Measurements from ENCODE around the gene RAPGEF5. TPM values are rescaled to one million over a fixed set of nuclear protein-coding genes. Genes with fewer than 3 reads are reported as not detected.
A peak's percentile ranks its signal among the peaks of the same experiment; 100 is the strongest.
"Not testable (repeated sequence)": the region's sequence is repeated elsewhere in the genome, so short reads cannot be mapped to it uniquely, and the experiment has no call there.

Gene RAPGEF5
- polyA plus RNA-seq, 2 donors, result 6.6 to 6.7 TPM

DNA sequence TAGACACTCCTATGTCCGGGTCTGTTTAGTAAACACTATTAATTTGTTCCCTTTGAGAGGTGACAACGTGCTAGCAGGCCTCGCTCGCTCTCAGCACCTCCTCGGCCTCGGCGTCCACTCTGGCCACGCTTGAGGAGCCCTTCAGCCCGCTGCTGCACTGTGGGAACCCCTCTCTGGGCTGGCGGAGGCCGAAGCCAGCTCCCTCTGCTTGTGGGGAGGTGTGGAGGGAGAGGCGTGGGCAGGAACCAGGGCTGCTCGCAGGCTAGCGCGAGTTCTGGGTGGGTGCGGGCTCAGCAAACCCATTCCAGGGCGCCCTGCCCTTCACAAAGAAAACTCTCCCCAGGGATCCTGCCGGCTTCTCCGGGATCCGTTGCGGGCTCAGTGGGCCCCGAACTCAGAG lies 266.8 kb downstream of the RAPGEF5 start:
- H3K4me3 ChIP-seq (ENCODE audit: low read depth in 1 of 2, low read length in 2 of 2), result no peak overlapping the region
- WGBS, 2 donors, result 92% methylated on average over 22 of the region's 22 CpGs
- peaks cover 0 to 2% of the 10 kb centered on the region in 2 donors for H3K9me3 ChIP-seq (ENCODE audit: control insufficient read depth in 2 of 2, insufficient read depth in 1 of 2, low read depth in 1 of 2, low read length in 1 of 2)
- H3K27me3 ChIP-seq (ENCODE audit: control insufficient read depth in 1 of 2, insufficient read depth in 2 of 2, low read length in 2 of 2), result no peaks in the 10 kb centered on the region
- H3K4me1 ChIP-seq (ENCODE audit: control insufficient read depth in 2 of 2, insufficient read depth in 2 of 2, low read length in 1 of 2), result no peaks in the 10 kb centered on the region
- H3K27ac ChIP-seq (ENCODE audit: low read depth in 2 of 2, low read length in 1 of 2), result no peak overlapping the region
- no peaks in the 10 kb centered on the region for H3K36me3 ChIP-seq (ENCODE audit: control insufficient read depth in 2 of 2, insufficient read depth in 2 of 2, low read length in 1 of 2)

DNA sequence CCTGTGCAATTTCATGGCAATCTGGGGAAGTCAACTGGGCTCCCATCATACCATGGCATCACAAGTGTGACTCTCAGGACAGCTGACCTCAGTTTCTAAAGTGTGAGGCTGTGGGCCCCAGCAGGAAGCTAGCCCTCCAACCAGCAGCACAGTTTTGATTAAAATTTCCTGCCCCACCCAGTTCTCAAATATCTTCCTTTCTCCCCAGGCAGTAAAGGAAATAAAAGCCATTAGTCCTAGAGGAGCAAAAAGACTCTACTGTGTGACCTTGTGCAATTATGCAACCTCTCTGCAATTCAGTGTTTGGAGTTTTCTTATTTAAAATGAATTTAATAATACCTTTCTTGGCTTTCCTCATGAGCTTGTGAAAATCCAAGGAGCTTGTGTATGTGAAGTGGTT lies 268.1 kb downstream of the RAPGEF5 start:
- H3K4me3 ChIP-seq (ENCODE audit: low read depth in 1 of 2, low read length in 2 of 2), result no peak overlapping the region
- H3K9me3 ChIP-seq (ENCODE audit: control insufficient read depth in 2 of 2, insufficient read depth in 1 of 2, low read depth in 1 of 2, low read length in 1 of 2), result peaks cover 0 to 2% of the 10 kb centered on the region in 2 donors
- H3K36me3 ChIP-seq (ENCODE audit: control insufficient read depth in 2 of 2, insufficient read depth in 2 of 2, low read length in 1 of 2), result no peaks in the 10 kb centered on the region

DNA sequence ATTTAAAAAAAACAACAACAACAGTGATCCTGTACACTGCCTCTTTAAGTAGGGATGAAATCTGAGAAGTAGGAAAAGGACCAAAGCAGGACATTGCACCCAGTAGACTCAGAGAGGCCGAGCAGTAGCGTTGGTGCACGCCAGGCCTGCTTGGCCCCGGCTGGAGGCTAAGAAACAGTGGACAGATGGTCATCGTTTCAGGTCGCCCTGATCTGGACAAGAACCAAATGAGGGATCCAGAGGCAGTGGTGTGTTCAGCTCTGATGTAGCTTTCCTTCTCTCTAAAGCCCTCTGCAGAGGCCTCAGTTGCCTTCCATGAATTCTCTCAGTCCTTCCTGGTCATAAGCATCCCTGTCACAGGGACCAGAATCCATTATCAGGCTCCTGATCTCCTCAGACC lies 269.1 kb downstream of the RAPGEF5 start:
- WGBS, 2 donors, result 78 to 83% methylated on average over 6 of the region's 6 CpGs
- Histone ChIP-seq H3K27ac (ENCODE audit: low read depth in 2 of 2, low read length in 1 of 2) (no peak overlapping the region), H3K27me3 (ENCODE audit: control insufficient read depth in 1 of 2, insufficient read depth in 2 of 2, low read length in 2 of 2) (no peaks in the 10 kb centered on the region), H3K4me1 (ENCODE audit: control insufficient read depth in 2 of 2, insufficient read depth in 2 of 2, low read length in 1 of 2) (no peaks in the 10 kb centered on the region), H3K36me3 (ENCODE audit: control insufficient read depth in 2 of 2, insufficient read depth in 2 of 2, low read length in 1 of 2) (no peaks in the 10 kb centered on the region), H3K9me3 (ENCODE audit: control insufficient read depth in 2 of 2, insufficient read depth in 1 of 2, low read depth in 1 of 2, low read length in 1 of 2) (peaks cover 0 to 2% of the 10 kb centered on the region in 2 donors), H3K4me3 (ENCODE audit: low read depth in 1 of 2, low read length in 2 of 2) (no peak overlapping the region)

More for the DNA sequence above, 268.1 kb downstream of the RAPGEF5 start:
- Histone ChIP-seq H3K27ac (ENCODE audit: low read depth in 2 of 2, low read length in 1 of 2) (no peak overlapping the region), H3K4me1 (ENCODE audit: control insufficient read depth in 2 of 2, insufficient read depth in 2 of 2, low read length in 1 of 2) (no peaks in the 10 kb centered on the region), H3K27me3 (ENCODE audit: control insufficient read depth in 1 of 2, insufficient read depth in 2 of 2, low read length in 2 of 2) (no peaks in the 10 kb centered on the region)

DNA sequence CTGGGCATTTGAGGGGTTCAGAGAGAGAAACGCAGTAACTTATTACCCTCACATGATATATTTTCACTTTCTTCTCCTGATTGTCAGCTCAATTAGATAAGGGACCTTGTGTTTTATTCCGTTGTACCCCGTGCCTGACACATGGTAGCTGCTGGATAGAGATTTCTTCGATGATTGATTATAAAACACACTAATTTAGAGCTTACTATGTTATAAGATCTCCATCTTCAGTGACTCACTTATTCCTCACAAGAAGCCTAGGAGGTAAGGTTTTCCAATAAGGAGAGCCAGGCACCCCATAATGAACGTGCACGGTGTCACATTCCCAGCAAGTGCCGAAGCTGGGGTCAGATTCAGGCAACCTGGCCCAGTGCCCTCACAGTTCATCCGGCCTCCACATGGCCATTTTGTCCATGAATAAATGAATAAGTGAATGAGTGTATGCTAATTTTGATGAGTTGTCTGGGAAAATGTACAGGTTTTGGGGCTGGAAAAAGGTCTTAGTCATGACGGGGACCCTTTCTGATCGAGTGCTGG lies 273.2 kb downstream of the RAPGEF5 start:
- H3K27me3 ChIP-seq (ENCODE audit: control insufficient read depth in 1 of 2, insufficient read depth in 2 of 2, low read length in 2 of 2), result peaks cover 0 to 3% of the 10 kb centered on the region in 2 donors
- H3K27ac ChIP-seq (ENCODE audit: low read depth in 2 of 2, low read length in 1 of 2), result peak overlapping the region; percentile 64 to 85
- WGBS, 2 donors, result 25 to 32% methylated on average over 10 of the region's 10 CpGs
- no peaks in the 10 kb centered on the region for H3K36me3 ChIP-seq (ENCODE audit: control insufficient read depth in 2 of 2, insufficient read depth in 2 of 2, low read length in 1 of 2)
- H3K9me3 ChIP-seq (ENCODE audit: control insufficient read depth in 2 of 2, insufficient read depth in 1 of 2, low read depth in 1 of 2, low read length in 1 of 2), result no peaks in the 10 kb centered on the region
- peak overlapping the region; percentile 45 to 59 for H3K4me3 ChIP-seq (ENCODE audit: low read depth in 1 of 2, low read length in 2 of 2)
- no peaks in the 10 kb centered on the region for H3K4me1 ChIP-seq (ENCODE audit: control insufficient read depth in 2 of 2, insufficient read depth in 2 of 2, low read length in 1 of 2)

DNA sequence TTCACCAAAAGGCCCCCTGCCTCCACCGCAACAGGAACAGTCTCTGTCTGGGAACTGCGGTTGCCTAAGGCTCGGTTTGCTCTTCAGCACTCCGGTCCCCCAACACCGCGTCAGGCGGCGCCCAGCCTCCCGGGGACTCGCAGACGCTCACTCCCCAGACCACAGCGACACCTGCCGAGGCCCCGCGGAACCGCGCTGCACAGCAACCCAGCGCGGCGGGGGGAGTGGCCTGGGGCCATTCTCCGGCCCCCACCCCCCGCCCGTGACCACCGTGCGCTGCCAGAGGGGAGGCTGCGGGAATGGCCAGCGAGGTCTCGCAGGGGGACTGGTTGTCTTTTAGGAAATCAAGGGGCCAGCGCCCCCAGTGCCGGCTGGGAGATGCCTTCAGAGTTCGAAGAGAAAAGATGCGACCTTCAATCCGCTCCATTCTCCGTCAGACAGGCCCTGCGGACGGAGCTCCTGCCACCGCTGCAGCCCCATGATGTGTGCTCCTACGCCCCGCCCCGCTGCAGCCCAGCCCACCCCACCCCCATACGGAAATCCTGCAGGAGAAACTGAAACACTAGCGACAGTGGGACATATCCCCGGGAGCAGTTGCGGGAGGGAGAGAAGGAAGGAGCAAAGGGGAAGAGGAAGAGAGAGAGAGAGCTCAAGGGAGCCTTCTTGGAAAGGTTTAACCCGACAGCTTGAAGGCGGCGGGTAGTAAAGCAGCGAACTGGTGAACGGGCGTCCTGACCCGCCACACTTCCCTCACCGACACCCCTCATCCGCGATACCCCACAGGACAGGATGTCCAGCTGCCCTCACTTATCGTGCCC lies 273.9 kb downstream of the RAPGEF5 start:
- Histone ChIP-seq H3K4me1 (ENCODE audit: control insufficient read depth in 2 of 2, insufficient read depth in 2 of 2, low read length in 1 of 2) (no peaks in the 10 kb centered on the region), H3K4me3 (ENCODE audit: low read depth in 1 of 2, low read length in 2 of 2) (peak overlapping the region; percentile 45 to 59), H3K9me3 (ENCODE audit: control insufficient read depth in 2 of 2, insufficient read depth in 1 of 2, low read depth in 1 of 2, low read length in 1 of 2) (no peaks in the 10 kb centered on the region), H3K27ac (ENCODE audit: low read depth in 2 of 2, low read length in 1 of 2) (peak overlapping the region; percentile 64 to 85), H3K27me3 (ENCODE audit: control insufficient read depth in 1 of 2, insufficient read depth in 2 of 2, low read length in 2 of 2) (peaks cover 0 to 3% of the 10 kb centered on the region in 2 donors), H3K36me3 (ENCODE audit: control insufficient read depth in 2 of 2, insufficient read depth in 2 of 2, low read length in 1 of 2) (no peaks in the 10 kb centered on the region)
- WGBS, 2 donors, result 1% methylated on average over 55 of the region's 55 CpGs

DNA sequence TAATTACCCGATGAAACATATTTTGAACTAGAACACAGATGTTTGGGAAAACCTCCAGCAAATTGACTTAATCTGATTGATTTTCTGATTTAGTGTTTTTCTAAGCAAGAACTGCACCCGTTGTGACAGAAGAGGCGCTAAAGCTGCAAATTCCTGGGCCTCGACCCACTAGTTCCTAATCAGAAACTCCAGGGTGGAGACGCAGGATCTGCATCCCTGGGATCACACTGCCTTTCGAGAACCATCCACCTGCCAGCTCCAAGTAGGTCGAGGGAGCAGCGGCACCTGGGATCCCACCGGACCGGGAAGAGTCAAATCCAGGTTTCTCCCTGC lies 274.4 kb downstream of the RAPGEF5 start:
- no peak overlapping the region for H3K27ac ChIP-seq (ENCODE audit: low read depth in 2 of 2, low read length in 1 of 2)
- no peaks in the 10 kb centered on the region for H3K9me3 ChIP-seq (ENCODE audit: control insufficient read depth in 2 of 2, insufficient read depth in 1 of 2, low read depth in 1 of 2, low read length in 1 of 2)
- H3K4me1 ChIP-seq (ENCODE audit: control insufficient read depth in 2 of 2, insufficient read depth in 2 of 2, low read length in 1 of 2), result no peaks in the 10 kb centered on the region
- peaks cover 0 to 3% of the 10 kb centered on the region in 2 donors for H3K27me3 ChIP-seq (ENCODE audit: control insufficient read depth in 1 of 2, insufficient read depth in 2 of 2, low read length in 2 of 2)
- H3K36me3 ChIP-seq (ENCODE audit: control insufficient read depth in 2 of 2, insufficient read depth in 2 of 2, low read length in 1 of 2), result no peaks in the 10 kb centered on the region
- H3K4me3 ChIP-seq (ENCODE audit: low read depth in 1 of 2, low read length in 2 of 2), result peak overlapping the region; percentile 45 to 59
- WGBS, 2 donors, result 5 to 6% methylated on average over 10 of the region's 10 CpGs

DNA sequence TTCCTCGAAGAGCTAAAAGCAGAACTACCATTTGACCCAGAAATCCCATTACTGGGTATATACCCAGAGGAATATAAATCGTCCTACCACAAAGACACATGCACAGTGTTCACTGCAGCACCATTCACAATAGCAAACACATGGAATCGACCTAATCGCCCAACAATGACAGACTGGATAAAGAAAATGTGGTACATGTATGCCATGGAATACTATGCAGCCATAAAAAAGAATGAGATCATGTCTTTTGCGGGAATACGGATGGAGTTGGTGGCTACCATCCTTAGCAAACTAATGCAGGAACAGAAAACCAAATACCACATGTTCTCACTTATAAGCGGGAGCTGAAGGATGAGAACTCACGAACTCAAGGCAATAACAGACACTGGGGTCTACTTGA lies 276.7 kb downstream of the RAPGEF5 start:
- WGBS, 2 donors, result 88 to 90% methylated on average over 8 of the region's 8 CpGs
- H3K36me3 ChIP-seq (ENCODE audit: control insufficient read depth in 2 of 2, insufficient read depth in 2 of 2, low read length in 1 of 2); H3K9me3 ChIP-seq (ENCODE audit: control insufficient read depth in 2 of 2, insufficient read depth in 1 of 2, low read depth in 1 of 2, low read length in 1 of 2): not testable (repeated sequence)

DNA sequence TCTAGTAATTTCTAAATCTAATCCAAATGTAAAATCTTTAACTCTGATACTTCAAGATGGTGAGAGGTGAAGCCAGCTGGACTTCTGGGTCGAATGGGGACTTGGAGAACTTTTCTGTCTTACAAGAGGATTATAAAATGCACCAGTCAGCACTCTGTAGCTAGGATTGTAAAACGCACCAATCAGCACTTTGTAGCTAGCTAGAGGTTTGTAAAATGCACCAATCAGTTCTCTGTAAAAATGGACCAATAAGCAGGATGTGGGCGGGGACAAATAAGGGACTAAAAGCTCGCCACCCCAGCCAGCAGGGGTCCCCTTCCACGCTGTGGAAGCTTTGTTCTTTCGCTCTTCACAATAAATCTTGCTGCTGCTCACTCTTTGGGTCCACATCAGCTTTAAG lies 278.1 kb downstream of the RAPGEF5 start:
- H3K36me3 ChIP-seq (ENCODE audit: control insufficient read depth in 2 of 2, insufficient read depth in 2 of 2, low read length in 1 of 2); H3K9me3 ChIP-seq (ENCODE audit: control insufficient read depth in 2 of 2, insufficient read depth in 1 of 2, low read depth in 1 of 2, low read length in 1 of 2); H3K4me3 ChIP-seq (ENCODE audit: low read depth in 1 of 2, low read length in 2 of 2); H3K27me3 ChIP-seq (ENCODE audit: control insufficient read depth in 1 of 2, insufficient read depth in 2 of 2, low read length in 2 of 2); H3K27ac ChIP-seq (ENCODE audit: low read depth in 2 of 2, low read length in 1 of 2); H3K4me1 ChIP-seq (ENCODE audit: control insufficient read depth in 2 of 2, insufficient read depth in 2 of 2, low read length in 1 of 2): not testable (repeated sequence)
- 85% methylated on average over 6 of the region's 6 CpGs for WGBS, 2 donors

More for the DNA sequence above, 276.7 kb downstream of the RAPGEF5 start:
- not testable (repeated sequence) for H3K27me3 ChIP-seq (ENCODE audit: control insufficient read depth in 1 of 2, insufficient read depth in 2 of 2, low read length in 2 of 2); H3K4me3 ChIP-seq (ENCODE audit: low read depth in 1 of 2, low read length in 2 of 2); H3K4me1 ChIP-seq (ENCODE audit: control insufficient read depth in 2 of 2, insufficient read depth in 2 of 2, low read length in 1 of 2); H3K27ac ChIP-seq (ENCODE audit: low read depth in 2 of 2, low read length in 1 of 2)

DNA sequence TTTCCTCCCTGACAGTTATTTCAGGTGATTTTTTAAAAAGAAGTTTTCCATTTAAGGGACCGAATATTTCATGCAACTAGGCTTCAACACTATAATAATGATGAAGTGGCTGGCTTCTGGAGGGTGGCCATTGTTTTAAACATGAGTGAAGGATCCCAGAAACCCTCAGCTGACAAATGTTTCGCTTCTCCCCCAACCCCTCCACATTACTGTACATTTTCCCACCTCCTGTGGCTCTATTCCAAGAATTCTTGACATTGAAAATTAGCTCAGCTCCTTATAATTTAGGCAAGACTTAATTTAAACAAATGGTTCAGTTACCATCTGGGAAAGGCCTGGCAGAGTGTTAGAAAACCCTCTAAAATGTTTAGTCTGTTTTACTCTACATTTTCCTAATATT lies 281.4 kb downstream of the RAPGEF5 start:
- Histone ChIP-seq H3K4me3 (ENCODE audit: low read depth in 1 of 2, low read length in 2 of 2) (no peak overlapping the region), H3K36me3 (ENCODE audit: control insufficient read depth in 2 of 2, insufficient read depth in 2 of 2, low read length in 1 of 2) (no peaks in the 10 kb centered on the region), H3K27me3 (ENCODE audit: control insufficient read depth in 1 of 2, insufficient read depth in 2 of 2, low read length in 2 of 2) (no peaks in the 10 kb centered on the region), H3K9me3 (ENCODE audit: control insufficient read depth in 2 of 2, insufficient read depth in 1 of 2, low read depth in 1 of 2, low read length in 1 of 2) (no peaks in the 10 kb centered on the region), H3K27ac (ENCODE audit: low read depth in 2 of 2, low read length in 1 of 2) (no peak overlapping the region), H3K4me1 (ENCODE audit: control insufficient read depth in 2 of 2, insufficient read depth in 2 of 2, low read length in 1 of 2) (no peaks in the 10 kb centered on the region)
- 70 to 75% methylated on average over 2 of the region's 2 CpGs for WGBS, 2 donors

DNA sequence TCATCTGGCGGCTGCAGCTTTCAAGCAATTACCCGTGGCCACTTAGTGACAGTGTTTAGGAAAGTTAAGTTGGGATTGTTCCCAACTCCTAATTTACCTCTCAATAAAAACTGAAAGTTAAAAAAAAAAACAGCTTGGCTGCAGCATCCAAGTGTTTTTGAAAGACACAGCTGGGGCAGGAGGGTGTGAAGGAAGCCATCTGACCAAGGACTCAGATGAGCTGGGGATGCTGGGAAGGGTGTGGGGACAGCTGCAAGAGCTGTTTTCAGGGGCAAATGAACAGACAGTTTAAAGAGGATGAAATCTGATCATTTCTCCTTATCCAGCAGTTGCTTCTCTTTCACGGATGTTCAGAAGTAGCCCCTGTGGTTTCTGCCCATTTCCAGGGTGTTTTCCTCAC lies 282.1 kb downstream of the RAPGEF5 start:
- no peak overlapping the region for H3K27ac ChIP-seq (ENCODE audit: low read depth in 2 of 2, low read length in 1 of 2)
- H3K4me3 ChIP-seq (ENCODE audit: low read depth in 1 of 2, low read length in 2 of 2), result no peak overlapping the region
- 58 to 62% methylated on average over 3 of the region's 3 CpGs for WGBS, 2 donors
- no peaks in the 10 kb centered on the region for H3K27me3 ChIP-seq (ENCODE audit: control insufficient read depth in 1 of 2, insufficient read depth in 2 of 2, low read length in 2 of 2)
- H3K4me1 ChIP-seq (ENCODE audit: control insufficient read depth in 2 of 2, insufficient read depth in 2 of 2, low read length in 1 of 2), result no peaks in the 10 kb centered on the region
- H3K9me3 ChIP-seq (ENCODE audit: control insufficient read depth in 2 of 2, insufficient read depth in 1 of 2, low read depth in 1 of 2, low read length in 1 of 2), result no peaks in the 10 kb centered on the region
- no peaks in the 10 kb centered on the region for H3K36me3 ChIP-seq (ENCODE audit: control insufficient read depth in 2 of 2, insufficient read depth in 2 of 2, low read length in 1 of 2)
